22Rv1 (cell line): ENCODE data around the gene DROSHA.

ENCODE experiments used
- ZFX ChIP-seq: fragments of 450-650 bp; IDR thresholded peaks from 2 replicates; pipeline ENCODE4 v1.6.1; 2017; ENCODE audit warnings: antibody characterized with exemption, borderline replicate concordance
- TF ChIP-seq, protein P1 (sequence below): fragments of 450-650 bp; IDR thresholded peaks from 2 replicates; pipeline ENCODE4 v1.5.1; 2017; ENCODE audit warnings: mild to moderate bottlenecking

DNA sequence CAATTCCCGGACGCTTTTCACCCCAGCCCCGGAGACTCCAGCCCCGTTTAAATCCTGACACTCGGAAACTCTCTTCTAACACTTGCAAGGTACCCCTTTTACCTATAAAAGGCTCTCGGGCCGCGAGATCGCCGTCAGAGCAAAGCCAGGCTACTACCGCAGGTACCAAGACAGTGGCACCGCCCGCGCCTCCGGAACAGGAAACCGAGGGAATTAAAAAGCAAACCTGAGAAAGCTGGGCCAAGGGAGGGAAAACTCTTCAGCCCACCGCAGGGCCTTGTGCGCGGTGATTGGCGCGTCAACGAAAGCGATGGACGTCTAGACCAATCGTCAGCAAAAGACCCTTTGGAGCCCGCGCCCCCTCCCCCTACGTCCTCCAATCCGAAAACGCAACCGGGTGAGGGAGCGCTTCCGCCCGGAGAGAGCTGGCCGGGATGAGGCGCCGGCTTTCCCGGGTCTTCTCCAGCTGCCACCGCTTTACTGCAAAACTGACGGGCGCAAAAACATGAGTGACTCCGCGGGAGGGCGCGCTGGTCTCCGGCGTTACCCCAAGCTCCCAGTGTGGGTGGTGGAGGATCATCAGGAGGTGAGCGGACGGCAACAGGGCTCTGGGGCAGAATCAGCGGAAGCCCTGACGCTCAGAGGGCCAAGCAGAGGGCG, at the start of gene DROSHA, which contains the start of gene C5orf22:
- TF ChIP-seq, protein P1, sequence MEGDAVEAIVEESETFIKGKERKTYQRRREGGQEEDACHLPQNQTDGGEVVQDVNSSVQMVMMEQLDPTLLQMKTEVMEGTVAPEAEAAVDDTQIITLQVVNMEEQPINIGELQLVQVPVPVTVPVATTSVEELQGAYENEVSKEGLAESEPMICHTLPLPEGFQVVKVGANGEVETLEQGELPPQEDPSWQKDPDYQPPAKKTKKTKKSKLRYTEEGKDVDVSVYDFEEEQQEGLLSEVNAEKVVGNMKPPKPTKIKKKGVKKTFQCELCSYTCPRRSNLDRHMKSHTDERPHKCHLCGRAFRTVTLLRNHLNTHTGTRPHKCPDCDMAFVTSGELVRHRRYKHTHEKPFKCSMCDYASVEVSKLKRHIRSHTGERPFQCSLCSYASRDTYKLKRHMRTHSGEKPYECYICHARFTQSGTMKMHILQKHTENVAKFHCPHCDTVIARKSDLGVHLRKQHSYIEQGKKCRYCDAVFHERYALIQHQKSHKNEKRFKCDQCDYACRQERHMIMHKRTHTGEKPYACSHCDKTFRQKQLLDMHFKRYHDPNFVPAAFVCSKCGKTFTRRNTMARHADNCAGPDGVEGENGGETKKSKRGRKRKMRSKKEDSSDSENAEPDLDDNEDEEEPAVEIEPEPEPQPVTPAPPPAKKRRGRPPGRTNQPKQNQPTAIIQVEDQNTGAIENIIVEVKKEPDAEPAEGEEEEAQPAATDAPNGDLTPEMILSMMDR = no peak
- no peak for TF ChIP-seq ZFX
